ENCODE results near the gene SH3RF3.

SH3RF3 gene

DNA sequence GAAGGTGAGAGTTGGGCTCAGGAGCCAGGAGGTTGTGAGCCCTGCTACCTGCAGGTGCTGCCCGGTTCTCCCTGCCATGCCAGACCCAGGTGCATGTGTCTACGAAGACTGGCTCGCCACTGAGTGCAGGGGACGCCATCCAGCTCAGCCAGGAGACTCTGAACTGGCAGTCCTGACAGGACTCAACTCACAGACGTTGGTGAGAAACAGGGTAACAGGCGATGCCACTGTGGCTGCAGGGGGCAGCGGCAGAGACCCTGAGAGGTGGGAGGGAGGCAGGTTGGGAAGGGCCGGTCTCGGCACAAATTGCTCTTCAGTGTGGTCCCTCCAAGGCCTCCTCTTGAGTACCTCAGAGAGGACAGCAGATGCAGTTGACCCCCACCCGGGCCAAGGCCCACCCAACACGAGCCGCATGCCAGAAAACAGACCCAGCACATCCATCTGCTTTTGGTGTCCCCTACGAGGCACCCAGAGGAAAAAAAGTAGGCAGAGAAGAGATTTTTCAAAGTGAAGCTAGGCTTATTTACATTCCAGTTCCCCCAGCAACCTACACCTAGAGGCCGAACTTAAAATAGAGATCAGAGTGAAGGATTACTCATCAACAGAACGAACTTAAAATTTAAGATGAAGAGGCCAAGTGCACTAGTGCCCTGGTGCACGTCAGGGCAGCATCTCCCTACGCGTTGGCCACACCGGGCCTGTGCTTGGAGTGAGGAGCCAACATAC is 300.0 kb downstream of the SH3RF3 start:
- no peak overlapping the region for H3K4me3 ChIP-seq (ENCODE audit: low read depth, low read length)

GRCh38 chr2:109429567-109430328 is 300.7 kb downstream of the SH3RF3 start:
- H3K4me3 ChIP-seq (ENCODE audit: low read depth, low read length) = no peak overlapping the region
- DNase-seq (ENCODE audit: low read depth) = no peak
- TF ChIP-seq CTCF (IDR thresholded peaks at IDR 0.05; ENCODE audit: control insufficient read depth, extremely low read depth, insufficient read depth) = no peak

More for the DNA sequence above, 300.0 kb downstream of the SH3RF3 start:
- no peak for TF ChIP-seq CTCF (IDR thresholded peaks at IDR 0.05; ENCODE audit: control insufficient read depth, extremely low read depth, insufficient read depth)
- DNase-seq (ENCODE audit: low read depth) = no peak

DNA sequence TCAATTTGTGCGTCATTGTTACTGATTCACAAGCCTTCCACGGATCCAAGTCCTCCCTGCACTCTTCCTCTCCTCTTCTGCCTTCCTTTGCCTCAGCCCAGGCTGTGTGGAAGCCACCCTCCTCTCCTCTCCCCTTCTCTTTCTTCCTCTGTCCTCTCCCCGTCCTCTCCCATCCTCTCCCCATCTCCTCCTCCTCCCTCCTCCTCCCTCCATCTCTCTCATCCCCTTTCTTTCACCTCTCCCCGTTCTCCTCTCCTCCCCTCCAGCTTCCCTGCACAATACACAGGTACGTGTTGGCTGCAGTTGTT is 301.3 kb downstream of the SH3RF3 start:
- DNase-seq (ENCODE audit: low read depth) = no peak
- TF ChIP-seq CTCF (IDR thresholded peaks at IDR 0.05; ENCODE audit: control insufficient read depth, extremely low read depth, insufficient read depth) = no peak
- H3K4me3 ChIP-seq (ENCODE audit: low read depth, low read length) = no peak overlapping the region

DNA sequence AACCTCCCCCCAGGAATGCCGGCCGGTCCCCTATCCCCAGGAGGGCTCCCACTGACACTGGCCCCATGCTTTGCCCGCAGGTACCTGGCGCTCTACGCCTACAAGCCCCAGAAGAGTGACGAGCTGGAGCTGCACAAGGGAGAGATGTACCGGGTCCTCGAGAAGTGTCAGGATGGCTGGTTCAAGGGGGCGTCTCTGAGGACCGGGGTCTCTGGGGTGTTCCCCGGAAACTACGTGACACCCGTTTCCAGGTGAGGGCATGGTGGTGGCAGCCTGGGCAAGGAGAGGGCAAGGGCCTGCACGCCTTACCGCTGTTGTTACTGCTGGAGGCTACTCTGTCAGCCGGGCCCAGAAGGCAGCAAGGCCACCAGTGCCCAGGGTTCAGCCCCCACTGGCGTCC is 303.4 kb downstream of the SH3RF3 start:
- DNase-seq (ENCODE audit: low read depth) = no peak
- H3K4me3 ChIP-seq (ENCODE audit: low read depth, low read length) = no peak overlapping the region
- TF ChIP-seq CTCF (IDR thresholded peaks at IDR 0.05; ENCODE audit: control insufficient read depth, extremely low read depth, insufficient read depth) = no peak

- TF ChIP-seq CTCF (IDR thresholded peaks at IDR 0.05; ENCODE audit: control insufficient read depth, extremely low read depth, insufficient read depth) = no peak
- DNase-seq (ENCODE audit: low read depth) = no peak
- H3K4me3 ChIP-seq (ENCODE audit: low read depth, low read length) = no peak overlapping the region
Observed at GRCh38 chr2:109433486-109433885, 304.5 kb downstream of the SH3RF3 start.

DNA sequence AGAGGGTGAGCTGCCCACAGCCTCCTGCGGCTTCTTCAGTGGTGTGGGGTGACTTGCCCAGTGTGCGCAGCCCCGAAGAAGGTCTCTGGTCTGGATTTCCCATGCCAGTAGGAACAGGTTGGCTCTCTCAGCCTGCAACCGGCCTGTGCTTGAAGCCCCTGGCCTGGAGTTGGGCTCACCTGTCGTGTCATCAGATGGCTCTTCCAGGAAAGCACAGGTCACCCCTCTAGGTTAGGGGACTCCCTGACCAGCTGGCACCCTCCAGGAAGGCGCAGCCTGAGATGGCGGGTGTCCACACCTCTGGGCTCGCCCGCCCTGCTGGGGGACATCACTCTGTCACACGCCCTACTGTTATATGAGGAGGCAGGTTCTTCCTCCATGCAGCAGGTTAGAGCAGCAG is 304.9 kb downstream of the SH3RF3 start:
- TF ChIP-seq CTCF (IDR thresholded peaks at IDR 0.05; ENCODE audit: control insufficient read depth, extremely low read depth, insufficient read depth) = no peak
- no peak overlapping the region for H3K4me3 ChIP-seq (ENCODE audit: low read depth, low read length)
- DNase-seq (ENCODE audit: low read depth) = no peak
